Mucosa of gallbladder (tissue), 1 donor: ENCODE measurements around the gene SUSD3. TPM values are rescaled to one million over a fixed set of nuclear protein-coding genes. Genes with fewer than 3 reads are reported as not detected.
A peak's percentile ranks its signal among the peaks of the same experiment; 100 is the strongest.

Source experiments
- DNase-seq: peaks from one replicate; pipeline ENCODE4 v3.0.0-alpha.2; 2020; ENCODE audit warnings: low spot score
- total RNA-seq: library from RNA; stranded (reverse); gene quantifications from one replicate; pipeline ENCODE4 v1.2.1, GENCODE V29; 2021
- donor health status: DM: no; HTN: no; CAD: no.

SUSD3 gene
- total RNA-seq, 1 donor from 2014 or later, result 5.0 TPM

DNA sequence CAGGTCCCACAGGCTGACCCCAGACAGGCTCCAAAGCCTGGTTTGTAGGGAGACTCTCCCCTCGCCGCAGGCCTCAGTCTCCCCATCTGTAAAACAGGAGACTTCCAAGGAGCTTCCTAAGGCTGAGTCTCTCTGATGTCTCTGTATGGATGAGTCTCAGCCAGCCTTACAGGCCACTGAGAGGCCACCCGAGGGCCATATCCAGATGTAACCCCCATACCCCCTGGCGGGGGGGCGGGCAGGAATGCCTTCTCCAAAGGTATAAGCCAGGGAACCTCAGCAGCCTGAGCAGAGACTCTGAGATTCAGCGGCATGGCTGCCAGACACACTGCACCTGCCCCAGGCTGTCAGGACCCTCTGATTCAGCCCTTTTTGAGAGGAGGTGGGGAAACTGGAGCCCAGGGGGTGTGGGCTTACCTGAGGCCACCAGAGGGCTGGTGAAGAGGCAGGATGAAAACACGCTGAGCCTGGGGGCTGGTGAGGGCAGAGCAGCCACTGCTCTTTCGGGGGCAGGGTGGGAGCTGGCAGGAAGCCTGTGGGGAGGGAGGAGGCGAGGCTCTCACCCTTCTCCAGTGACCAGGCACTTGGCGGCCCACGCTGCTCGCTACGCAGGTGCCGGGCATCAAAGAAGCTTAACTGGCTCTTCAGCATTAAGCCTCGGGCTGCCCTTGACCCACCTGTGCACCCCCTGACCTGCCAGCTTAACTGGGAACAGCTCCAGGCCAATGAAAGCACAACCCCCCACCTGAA is 5.5 kb upstream of the SUSD3 start:
- no peak for DNase-seq

DNA sequence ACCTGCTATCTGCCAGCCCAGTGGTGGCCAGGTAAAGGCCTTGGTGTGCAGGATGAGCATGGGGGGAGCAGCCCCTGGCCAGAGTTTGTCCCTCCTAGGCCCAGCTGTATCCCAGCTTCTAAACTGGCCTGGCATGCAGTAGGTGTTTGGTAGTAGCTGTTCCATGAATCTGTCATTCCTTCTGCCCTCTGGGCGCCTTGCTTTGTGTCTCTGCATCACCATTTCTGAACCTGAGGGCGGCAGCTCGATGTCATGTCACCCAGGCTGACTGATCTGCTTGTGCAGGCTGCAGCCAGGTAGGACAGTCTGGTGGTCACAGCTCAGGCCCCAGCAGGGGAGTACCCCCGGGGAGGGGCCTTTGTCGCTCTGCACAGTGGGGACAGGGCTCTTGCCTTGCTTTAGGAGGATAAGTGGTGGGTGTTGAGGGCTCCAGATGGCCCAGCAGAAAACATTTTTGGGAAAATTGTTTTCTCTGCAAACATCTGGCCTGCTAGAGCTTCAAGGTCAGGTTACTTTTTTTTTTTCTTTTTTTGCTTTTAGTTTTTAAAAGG is 4.6 kb upstream of the SUSD3 start:
- DNase-seq, result no peak

DNA sequence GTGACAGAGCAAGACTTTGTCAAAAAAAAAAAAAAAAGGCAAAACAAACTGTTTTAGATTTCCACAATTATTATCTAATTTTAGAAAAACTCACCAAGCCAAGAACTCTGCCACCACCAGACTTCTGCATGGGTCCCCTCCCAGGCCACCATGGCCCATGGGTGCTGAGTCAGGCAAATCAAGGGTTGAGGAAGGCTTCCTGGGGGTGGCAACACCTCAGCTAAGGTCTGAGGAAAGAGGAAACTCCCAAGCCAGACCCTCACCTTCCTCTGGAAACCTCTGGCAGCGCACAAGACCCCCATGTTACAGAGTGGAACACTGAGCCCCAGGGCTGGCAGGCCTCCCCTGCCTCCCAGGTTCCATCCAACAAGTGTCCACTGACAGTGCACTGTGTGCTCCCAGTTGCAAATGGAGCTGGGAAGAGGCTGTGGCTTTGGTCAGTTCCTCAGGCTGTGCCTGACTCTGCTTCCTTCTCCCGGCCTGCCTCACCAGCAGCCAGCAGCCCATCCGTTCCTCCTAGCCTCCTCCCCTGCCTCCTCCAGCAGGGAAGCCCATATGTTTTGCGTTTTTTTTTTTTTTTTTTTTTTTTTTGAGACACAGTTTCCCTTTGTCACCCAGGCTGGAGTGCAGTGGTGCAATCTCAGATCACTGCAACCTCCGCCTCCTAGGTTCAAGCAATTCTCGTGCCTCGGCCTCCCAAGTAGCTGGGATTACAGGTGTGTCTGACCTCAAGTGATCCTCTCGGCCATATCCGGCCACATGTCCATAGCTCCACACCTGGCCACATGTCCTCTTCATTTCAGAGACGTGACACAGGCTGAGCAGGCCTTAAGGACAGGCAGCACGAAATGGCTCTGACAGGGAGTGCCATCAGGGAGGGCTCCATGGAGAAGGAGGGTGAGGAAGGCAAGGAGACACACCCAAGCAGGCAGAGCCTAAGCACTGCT is 3.5 kb upstream of the SUSD3 start:
- DNase-seq, result no peak

DNA sequence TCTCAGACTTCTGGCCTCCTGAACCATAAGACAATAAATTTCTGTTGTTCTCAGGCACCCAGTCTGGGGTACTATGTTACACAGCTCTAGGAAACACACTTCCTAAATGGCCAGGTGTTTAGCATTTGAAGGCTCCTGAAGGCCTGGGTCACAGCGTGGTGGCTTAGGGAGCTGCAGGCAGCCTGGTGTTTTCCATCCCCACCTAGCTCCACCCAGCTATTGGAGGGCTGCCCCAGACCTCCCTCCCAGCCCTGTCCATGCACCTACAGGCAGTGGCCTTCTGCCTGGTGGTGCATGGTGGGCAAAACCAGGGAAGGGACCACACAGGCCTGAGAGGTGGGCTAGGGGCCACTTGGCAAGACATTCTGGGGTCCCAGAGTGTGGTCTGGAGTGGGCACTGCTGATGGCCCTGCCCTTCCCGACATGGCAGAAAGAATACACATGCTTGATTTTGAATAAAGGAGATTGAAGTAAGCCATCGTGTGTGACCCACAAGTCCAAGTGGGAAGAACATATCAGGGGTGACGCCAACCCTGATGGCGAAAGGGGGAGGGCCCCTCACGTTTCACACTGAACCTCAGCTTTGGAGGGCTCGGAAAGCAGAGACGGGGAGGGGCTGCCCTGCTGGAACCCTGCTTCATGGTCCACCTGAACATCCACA is 1.3 kb upstream of the SUSD3 start:
- DNase-seq, result no peak

DNA sequence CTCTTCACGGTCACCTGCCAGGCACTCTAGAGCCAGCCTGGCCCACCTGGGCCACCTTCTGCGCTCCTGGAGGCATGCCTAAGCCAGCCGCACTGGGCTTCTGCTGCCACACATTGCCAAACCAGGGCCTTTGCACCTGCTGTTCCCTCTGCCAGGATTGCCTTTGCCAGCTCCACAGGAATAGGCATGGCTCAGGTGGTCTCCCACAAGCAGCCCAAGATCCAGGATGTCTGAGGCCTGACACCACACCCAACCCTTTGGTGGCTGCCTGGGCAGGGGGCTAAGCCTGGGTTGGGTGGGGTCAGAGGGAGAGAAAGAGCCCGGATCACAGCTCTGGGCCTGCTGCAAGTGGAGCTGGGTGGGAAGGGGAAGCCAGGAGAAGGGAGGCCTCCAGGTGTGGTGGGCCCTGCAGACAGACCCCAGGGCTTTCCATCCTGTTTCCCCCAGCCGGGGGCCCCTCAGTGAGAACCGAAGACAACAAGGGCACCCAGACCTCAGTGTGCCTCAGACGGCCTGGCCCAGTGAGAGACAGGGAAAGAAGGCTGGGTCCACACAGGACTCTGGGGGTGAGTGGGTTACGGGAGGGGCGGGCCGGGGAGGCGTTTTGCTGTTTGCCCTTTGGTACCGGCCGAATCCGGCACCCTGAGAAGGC is 672 bp upstream of the SUSD3 start:
- DNase-seq, result no peak

DNA sequence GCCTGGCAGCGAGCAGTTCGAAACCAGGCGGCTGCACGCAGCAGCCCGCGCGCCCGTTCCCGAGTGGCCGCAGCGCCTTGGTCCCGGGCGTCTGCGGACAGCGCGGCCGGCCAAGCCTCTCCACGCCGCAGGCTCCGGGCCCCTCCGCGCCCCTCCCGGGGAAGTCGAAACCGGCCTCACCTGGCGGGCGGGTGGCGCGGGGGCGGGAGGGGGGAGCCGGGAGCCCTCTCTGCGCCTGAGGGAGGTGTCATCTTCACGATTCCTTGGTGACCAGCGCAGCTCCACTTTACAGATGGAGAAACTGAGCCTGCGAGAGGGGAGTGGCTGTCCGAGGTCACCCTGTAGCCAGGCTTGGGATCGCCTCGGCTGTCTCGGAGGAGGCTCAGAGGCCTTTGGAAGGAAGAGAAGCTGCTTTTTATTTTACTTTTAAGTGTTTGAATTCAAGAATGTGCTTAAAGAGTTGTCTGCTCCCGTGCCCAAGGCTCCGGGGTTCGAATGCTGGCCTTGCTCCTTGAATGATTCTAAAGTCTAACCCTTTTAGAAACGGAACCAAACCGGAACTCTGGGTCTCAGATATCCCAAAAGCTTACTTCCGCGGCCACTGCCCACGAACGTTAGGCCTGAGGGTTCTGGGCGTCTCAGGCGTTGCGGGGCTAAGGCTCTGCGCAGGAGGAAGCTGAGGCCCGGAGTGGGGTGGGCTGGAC is 662 bp downstream of the SUSD3 start:
- DNase-seq, result no peak

DNA sequence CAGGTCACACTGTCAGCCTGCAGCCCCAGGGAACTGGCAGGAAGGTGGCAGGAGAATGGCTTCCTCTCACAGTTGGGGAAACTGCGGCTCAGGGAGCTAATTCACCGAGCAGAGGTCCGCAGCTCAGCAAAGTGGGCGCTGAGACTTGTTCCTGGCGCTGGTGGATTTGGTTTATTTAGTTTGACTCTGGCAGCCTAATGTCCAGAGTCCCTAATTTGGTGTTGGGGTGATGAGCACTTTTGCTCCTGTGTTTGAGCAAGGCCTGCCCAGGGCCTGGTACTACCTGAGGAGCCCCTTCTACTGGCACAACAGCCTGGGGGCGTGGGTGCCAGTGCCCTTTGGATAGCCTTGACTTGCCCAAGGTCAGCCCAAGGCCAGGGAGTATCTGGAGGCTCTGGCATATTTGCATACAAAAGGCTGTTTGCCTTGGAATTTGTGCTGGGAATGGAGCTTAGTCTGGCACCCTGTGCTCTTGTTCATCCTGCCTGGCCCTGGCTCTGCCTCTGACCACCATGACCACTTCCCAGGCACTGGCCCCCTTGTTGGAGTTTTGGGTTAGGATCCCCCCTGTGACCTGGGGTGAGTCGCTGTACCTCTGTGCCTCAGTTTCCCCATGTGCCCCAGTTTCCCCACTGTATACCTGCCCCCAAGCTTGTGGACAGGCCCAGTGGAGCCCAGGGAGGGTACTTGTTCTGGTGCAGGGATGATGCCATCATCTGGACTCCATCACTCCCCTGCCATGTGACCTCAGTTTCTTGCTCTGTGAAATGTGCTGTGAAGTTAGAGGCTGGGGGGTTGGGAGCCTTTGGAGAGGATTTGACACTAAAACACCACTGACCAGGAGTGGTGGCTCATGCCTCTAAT is 1.4 kb downstream of the SUSD3 start:
- no peak for DNase-seq

DNA sequence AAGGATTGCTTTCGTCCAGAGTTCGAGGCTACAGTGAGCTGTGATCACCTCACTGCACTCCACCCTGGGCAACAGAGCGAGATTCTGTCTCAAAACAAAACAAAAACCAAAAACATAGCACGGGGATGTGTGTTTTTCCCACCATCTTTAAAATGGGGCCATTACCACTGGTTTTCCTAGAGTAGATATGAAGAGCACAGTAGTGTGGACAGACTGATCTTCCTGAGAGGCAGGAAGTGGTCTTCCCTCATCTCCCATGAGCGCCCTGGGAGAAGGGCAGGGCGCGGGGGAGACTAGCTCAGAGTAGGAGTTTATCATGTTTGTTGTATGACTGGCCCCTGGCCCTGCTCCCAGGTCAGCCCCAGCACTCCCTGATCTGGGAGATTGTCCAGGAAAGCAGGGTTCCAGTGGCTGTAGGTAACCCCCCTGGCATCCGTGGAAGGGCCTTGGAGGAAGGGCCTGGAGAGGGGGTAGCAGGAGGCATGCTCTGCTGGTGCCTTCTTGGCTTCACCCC is 2.3 kb downstream of the SUSD3 start:
- DNase-seq, result no peak

DNA sequence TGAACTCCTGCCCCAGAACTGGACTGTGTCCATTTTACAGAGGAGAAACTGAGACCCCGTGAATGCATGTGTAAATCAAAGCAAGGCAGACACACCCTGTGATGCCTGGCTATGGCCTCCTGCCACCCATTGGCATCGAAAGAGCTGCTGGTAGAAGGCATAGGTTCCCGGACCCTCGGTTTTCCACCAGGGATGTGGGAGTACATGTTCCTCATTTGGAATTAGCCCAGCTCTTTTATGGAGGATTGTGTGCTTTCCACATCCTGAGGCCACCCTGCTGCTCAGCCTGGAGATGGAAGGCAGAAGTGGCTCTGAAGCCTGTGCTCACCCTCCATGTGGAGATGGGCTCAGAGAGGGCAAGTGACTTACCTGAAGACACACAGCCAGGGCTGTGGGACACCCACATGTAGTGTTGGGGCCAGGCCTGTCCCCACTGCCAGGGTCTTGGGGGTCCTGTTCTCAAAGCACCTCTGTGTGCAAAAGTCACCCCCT is 2.8 kb downstream of the SUSD3 start:
- DNase-seq, result no peak

DNA sequence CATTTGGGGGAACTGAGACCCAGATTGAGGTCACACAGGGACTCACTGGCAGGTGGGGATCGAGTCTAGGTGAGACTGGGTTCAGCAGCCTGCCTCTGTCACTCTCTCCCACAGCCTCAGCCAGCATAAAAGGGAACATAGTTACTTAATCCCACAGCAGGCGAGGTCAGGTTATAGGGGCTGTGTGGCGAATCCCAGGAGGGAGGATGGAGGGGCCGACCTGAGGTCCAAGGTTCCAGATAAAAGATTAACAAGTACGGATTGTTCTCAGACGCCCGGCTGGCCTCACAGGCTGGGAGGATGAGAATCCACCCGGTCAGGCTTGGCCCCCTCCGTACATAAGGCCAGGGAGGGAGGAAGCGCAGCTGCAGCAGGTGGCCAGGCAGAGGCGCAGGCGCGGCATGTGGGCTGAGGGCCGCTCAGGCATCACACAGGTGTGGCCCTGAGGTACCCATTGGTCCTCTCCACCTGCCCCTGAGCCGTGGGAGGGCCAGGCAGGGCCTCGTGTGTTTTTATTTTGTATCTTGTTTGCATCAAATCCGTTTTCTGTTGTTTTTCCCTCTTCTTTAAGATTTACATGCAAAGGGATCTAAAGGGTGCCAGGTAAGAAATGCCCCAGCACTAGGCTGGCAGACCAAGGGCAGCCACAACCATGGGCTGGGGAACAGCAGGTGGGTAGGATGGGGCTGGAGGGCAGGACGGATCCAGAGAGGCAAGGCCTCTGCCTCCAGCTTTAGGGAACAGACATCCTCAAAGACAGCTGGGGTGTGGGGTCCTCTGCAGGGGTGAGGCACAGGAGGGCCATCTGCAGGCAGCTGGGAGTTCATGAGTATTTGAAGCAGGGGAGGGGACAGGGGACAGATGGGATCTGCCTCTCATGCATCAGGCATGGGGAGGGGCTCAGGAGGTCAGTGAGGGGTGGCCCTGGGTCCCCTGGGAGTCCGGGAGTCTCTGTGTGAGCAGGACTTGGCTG is 3.6 kb downstream of the SUSD3 start:
- DNase-seq, result no peak

DNA sequence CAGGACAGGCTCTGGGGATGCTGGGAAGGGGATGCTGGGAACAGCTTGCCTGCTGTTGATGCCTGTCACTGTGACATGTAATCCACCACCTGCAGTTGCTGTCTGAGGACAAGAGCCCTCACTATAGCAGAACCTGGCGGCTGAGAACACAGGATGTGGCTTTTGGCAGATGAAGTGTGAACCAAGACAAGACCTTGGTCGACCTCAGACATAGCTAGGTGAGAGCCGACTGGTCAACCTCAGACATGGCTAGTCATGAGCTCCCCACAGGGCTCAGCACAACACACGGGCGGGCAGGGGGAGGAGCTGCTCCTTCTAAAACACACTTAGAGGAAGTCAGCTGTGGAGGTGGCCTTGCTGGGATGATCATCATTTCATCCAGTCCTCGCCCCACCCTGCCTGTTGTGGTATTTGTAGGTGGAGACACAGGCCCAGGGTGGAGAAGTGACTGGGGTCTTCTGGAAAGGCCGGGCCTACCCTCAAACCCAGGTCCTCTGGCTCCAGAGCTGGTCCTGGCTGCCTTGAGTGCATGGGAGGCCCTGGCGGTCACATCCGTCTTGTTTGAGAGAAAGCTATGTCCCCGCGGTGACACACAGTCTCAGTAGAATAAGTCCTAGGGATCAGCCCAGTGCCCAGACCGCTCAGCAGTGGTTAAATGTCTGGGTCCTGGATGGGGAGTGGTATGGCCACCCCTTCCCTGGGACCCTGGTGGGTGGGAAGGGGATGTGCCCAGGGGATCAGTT is 6.1 kb downstream of the SUSD3 start:
- DNase-seq, result peak; percentile 61

DNA sequence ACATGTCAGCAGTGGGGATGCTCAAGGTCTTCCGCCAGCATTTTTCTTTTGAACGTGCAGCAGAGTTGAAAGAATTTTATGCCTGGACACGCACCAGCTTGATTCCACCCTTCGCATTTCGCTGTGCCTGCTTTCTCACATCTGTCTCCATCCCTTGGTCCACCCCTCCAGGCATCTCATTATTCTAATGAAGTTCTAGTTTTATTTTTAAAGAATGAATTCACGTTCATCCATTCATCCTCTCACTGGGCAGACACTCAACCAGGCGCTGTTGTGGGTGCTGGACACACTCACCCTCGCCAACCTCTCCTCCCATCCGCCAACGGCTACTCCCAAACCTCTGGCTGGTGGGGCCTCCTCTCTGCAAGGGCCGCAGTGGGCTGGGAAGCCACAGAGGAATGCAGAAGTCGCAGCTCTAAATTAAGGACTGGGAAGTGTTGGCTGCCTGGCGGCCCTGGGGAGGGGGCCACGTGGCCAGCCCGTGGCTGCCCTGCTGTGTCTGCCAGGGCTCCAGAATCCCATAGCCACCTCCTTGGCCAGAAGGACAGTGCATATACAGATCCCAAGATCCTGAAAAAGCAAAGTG is 6.7 kb downstream of the SUSD3 start:
- DNase-seq, result no peak

DNA sequence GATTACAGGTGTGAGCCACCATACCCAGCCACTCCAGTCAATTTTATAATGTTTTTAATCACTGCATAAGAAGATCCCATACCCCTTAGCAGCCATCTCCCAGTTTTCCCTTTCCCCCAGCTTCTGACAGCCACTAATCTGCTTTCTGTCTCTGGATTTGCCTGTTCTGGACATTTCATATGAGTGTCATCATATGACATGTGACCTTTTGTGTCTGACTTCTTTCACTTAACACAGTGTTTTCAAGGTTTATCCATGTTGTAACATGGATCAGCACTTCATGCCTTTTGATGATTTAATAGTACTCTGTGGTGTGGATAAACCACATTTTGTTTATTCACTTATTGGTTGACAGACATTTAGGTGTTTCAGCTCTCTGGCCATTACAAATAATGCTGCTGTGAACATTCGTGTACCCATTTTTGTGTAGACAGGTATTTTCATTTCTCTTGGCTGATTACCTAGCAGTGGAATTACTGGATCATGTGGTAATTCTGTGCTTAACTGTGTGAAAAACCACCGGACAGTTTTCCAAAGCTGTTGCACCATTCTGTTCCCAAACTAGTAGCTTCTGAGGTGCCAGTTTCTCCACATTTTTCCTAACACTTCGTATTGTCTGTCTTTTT is 8.6 kb downstream of the SUSD3 start:
- no peak for DNase-seq

DNA sequence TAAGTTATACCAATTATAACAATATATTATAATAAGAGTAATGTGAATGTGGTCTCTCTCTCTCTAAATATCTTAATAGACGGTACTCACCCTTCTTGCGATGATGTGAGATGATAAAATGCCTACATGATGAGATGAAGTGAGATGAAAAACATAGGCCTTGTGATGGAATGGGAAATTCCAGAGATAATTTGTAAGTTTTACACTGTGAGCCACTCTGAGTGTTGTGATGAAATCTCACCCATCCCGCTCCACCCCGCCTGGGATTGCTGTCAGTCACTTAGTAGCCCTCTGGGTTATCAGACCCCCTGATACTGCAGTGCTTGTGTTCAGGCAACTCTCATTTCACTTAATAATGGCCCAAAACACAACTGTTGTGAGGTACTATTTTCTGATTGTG is 10.5 kb downstream of the SUSD3 start:
- no peak for DNase-seq

DNA sequence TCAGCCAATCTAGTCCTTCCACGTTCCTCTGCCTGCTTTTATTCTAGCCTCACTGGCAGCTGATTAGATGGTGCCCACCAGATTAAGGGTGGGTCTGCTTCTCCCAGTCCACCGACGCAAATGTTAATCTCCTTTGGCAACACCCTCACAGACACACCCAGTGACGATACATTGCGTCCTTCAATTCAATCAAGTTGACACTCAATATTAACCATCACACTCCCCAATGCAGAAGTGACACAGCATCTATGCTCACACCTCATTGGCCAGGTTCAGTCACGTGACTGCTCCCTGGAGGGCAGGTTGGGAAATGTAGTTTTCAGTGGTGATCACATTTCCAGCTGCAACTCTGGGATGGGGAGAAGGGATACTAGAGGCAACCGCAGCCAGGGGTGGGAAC is 13.0 kb downstream of the SUSD3 start:
- no peak for DNase-seq

DNA sequence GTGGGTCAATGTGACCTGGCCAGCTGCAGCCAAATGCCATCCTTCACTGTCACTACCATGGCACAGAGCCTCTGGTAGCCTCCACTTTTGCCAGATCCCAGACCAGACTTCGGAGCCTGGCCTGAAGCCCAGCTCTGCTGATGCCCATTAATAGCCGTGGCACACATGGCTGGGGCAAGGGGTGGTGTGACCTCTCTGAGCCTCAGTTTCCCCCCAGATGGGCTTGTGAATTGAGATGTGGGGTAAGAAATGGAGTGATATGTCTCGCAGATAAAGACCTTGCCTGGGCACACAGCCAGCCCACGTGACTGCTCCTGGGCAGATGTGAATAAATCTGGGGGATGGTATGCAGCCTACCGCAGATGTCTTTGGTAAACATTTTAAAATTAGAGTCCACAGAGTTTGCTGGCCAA is 13.9 kb downstream of the SUSD3 start:
- DNase-seq, result peak; percentile 48
